NCI-H524 treated with DMSO at 0.1 percent for 48 hours (cell line): Measurements from ENCODE around the gene SSH2.
A peak's percentile ranks its signal among the peaks of the same experiment; 100 is the strongest.

Experiments
- DNase-seq: peaks from one replicate; lab custom pipeline; 2025; lab: John Stamatoyannopoulos, UW

SSH2 gene

GRCh38 chr17:29624586-29624985, 305.4 kb downstream of the SSH2 start:
- DNase-seq = no peak

GRCh38 chr17:29623283-29623647, 306.8 kb downstream of the SSH2 start:
- no peak for DNase-seq

- no peak for DNase-seq
Observed at GRCh38 chr17:29622337-29623282, 307.4 kb downstream of the SSH2 start, which contains the start of gene CORO6. CORO6 (minus strand) TSS chr17:29622912; CDS start chr17:29621421, 1,491 bp downstream.

GRCh38 chr17:29621751-29622194, 308.3 kb downstream of the SSH2 start:
- no peak for DNase-seq

GRCh38 chr17:29620779-29621500, 309.1 kb downstream of the SSH2 start:
- no peak for DNase-seq

GRCh38 chr17:29620271-29620670, 309.8 kb downstream of the SSH2 start:
- no peak for DNase-seq

- peak; percentile 22 for DNase-seq
Observed at GRCh38 chr17:29619251-29619650, 310.8 kb downstream of the SSH2 start.

GRCh38 chr17:29618272-29619065, 311.6 kb downstream of the SSH2 start:
- no peak for DNase-seq

- no peak for DNase-seq
Observed at GRCh38 chr17:29617481-29618271, 312.4 kb downstream of the SSH2 start.

GRCh38 chr17:29617125-29617480, 312.9 kb downstream of the SSH2 start:
- DNase-seq = peak; percentile 69

- DNase-seq = no peak
Observed at GRCh38 chr17:29616300-29617048, 313.6 kb downstream of the SSH2 start.

GRCh38 chr17:29615492-29616299, 314.3 kb downstream of the SSH2 start:
- DNase-seq = no peak

- DNase-seq = no peak
Observed at GRCh38 chr17:29615048-29615385, 315.0 kb downstream of the SSH2 start.

- DNase-seq = no peak
Observed at GRCh38 chr17:29614349-29615047, 315.5 kb downstream of the SSH2 start.

GRCh38 chr17:29613856-29614255, 316.2 kb downstream of the SSH2 start:
- no peak for DNase-seq

- DNase-seq = no peak
Observed at GRCh38 chr17:29613352-29613837, 316.6 kb downstream of the SSH2 start.

GRCh38 chr17:29612404-29613280, 317.4 kb downstream of the SSH2 start:
- DNase-seq = no peak

- DNase-seq = no peak
Observed at GRCh38 chr17:29612094-29612403, 318.0 kb downstream of the SSH2 start.
